ENCODE data around the gene COX4I2. TPM values are rescaled to one million over a fixed set of nuclear protein-coding genes. Genes with fewer than 3 reads are reported as not detected.

COX4I2 gene
- total and polyA plus RNA-seq, 2 donors (not counting 3 experiments of a cell fraction or from before 2014, with no cell fraction given) = not detected

GRCh38 chr20:31693402-31693801, 55.7 kb downstream of the COX4I2 start:
- Histone ChIP-seq H3K27ac (ENCODE audit: insufficient read depth, low read depth, low read length) (no peak overlapping the region), H3K9me3 (replicated peaks; ENCODE audit: control insufficient read depth, insufficient read depth, low read length) (no peaks in the 10 kb centered on the region), H2AFZ (ENCODE audit: low read depth, low read length) (no peak overlapping the region), H3K79me2 (ENCODE audit: control insufficient read depth, insufficient read depth, low read length) (peaks cover 86% of the 10 kb centered on the region), H4K20me1 (replicated peaks; ENCODE audit: control insufficient read depth, extremely low read depth, insufficient read depth, low read length) (no peaks in the 10 kb centered on the region), H3K4me1 (ENCODE audit: control insufficient read depth, extremely low read depth, insufficient read depth, low read length) (peaks cover 34% of the 10 kb centered on the region), H3K27me3 (ENCODE audit: control insufficient read depth in 2 of 2, insufficient read depth in 2 of 2, low read length in 2 of 2) (no peaks in the 10 kb centered on the region), H3K36me3 (ENCODE audit: control insufficient read depth in 2 of 2, extremely low read depth in 1 of 2, insufficient read depth in 2 of 2, low read length in 2 of 2) (peaks cover 0 to 4% of the 10 kb centered on the region in 2 experiments), H3K9me1 (replicated peaks; ENCODE audit: control insufficient read depth, extremely low read depth, insufficient read depth, low read length) (no peaks in the 10 kb centered on the region), H3K4me3 (replicated peaks in 1 of 3; ENCODE audit: insufficient read depth in 1 of 3, low read depth in 1 of 3, low read length in 3 of 3) (no peak overlapping the region), H3K9ac (replicated peaks; ENCODE audit: extremely low read depth, insufficient read depth, low read length) (no peak overlapping the region), H3K4me2 (ENCODE audit: insufficient read depth, low read length) (no peak overlapping the region)
- FAIRE-seq (no peak), DNase-seq (ENCODE audit: low read depth, low spot score) (no peak)
- ChIA-PET CTCF (interaction anchor here (0.6 to 5.2 kb wide), 5 partner anchors 9 to 31 kb away, joined by 3 to 26 read pairs (median 4); no protein-coding TSS in a partner anchor), POLR2A (no interaction called here)
- TF ChIP-seq POLR2AphosphoS5 (IDR thresholded peaks at IDR 0.05; ENCODE audit: insufficient read depth, low read depth, low read length) = no peak
- dilution Hi-C loops (cut with MboI; ENCODE audit: extremely low pct_ligation_motif_present, low sequenced_read_pairs) (no loop called here), intact Hi-C loops (cut with micrococcal nuclease) (no loop called here)
- BruUV-seq (replicated peaks) = no TSS peak

GRCh38 chr20:31693987-31694661, 56.4 kb downstream of the COX4I2 start:
- intact Hi-C loops (cut with micrococcal nuclease) (no loop called here), dilution Hi-C loops (cut with MboI; ENCODE audit: extremely low pct_ligation_motif_present, low sequenced_read_pairs) (no loop called here)
- Histone ChIP-seq H3K9me3 (replicated peaks; ENCODE audit: control insufficient read depth, insufficient read depth, low read length) (no peaks in the 10 kb centered on the region), H3K4me3 (replicated peaks in 1 of 3; ENCODE audit: insufficient read depth in 1 of 3, low read depth in 1 of 3, low read length in 3 of 3) (no peak overlapping the region), H3K27ac (ENCODE audit: insufficient read depth, low read depth, low read length) (no peak overlapping the region), H4K20me1 (replicated peaks; ENCODE audit: control insufficient read depth, extremely low read depth, insufficient read depth, low read length) (no peaks in the 10 kb centered on the region), H3K4me2 (ENCODE audit: insufficient read depth, low read length) (no peak overlapping the region), H3K9ac (replicated peaks; ENCODE audit: extremely low read depth, insufficient read depth, low read length) (no peak overlapping the region), H3K9me1 (replicated peaks; ENCODE audit: control insufficient read depth, extremely low read depth, insufficient read depth, low read length) (no peaks in the 10 kb centered on the region), H3K79me2 (ENCODE audit: control insufficient read depth, insufficient read depth, low read length) (peaks cover 86% of the 10 kb centered on the region), H2AFZ (ENCODE audit: low read depth, low read length) (no peak overlapping the region), H3K4me1 (ENCODE audit: control insufficient read depth, extremely low read depth, insufficient read depth, low read length) (peaks cover 41% of the 10 kb centered on the region), H3K36me3 (ENCODE audit: control insufficient read depth in 2 of 2, extremely low read depth in 1 of 2, insufficient read depth in 2 of 2, low read length in 2 of 2) (peaks cover 0 to 4% of the 10 kb centered on the region in 2 experiments), H3K27me3 (ENCODE audit: control insufficient read depth in 2 of 2, insufficient read depth in 2 of 2, low read length in 2 of 2) (no peaks in the 10 kb centered on the region)
- no TSS peak for BruUV-seq (replicated peaks)
- DNase-seq (ENCODE audit: low read depth, low spot score) (no peak), FAIRE-seq (no peak)
- ChIA-PET POLR2A (no interaction called here), CTCF (interaction anchor here (0.6 to 5.2 kb wide), 5 partner anchors 10 to 32 kb away, joined by 3 to 26 read pairs (median 4); no protein-coding TSS in a partner anchor)
- TF ChIP-seq FOS (IDR thresholded peaks at IDR 0.05; ENCODE audit: borderline replicate concordance, insufficient read depth, low read length) (no peak), CTCF (IDR thresholded peaks at IDR 0.05; ENCODE audit: extremely low read depth in 1 of 2, insufficient read depth in 1 of 2, low read depth in 1 of 2, low read length in 2 of 2) (no peak), JUN (IDR thresholded peaks at IDR 0.05; ENCODE audit: borderline replicate concordance, insufficient read depth, insufficient read length, low read depth) (no peak), MYC (IDR thresholded peaks at IDR 0.05; ENCODE audit: low read depth, low read length) (no peak), POLR2AphosphoS5 (IDR thresholded peaks at IDR 0.05; ENCODE audit: insufficient read depth, low read depth, low read length) (no peak), GATA2 (IDR thresholded peaks at IDR 0.05; ENCODE audit: insufficient read depth, insufficient read length, low read depth, low read length) (no peak), POLR2A (IDR thresholded peaks at IDR 0.05; ENCODE audit: low read depth, low read length) (no peak), EZH2 (IDR thresholded peaks at IDR 0.05; ENCODE audit: borderline replicate concordance, low read depth, low read length, severe bottlenecking) (no peak), MAX (IDR thresholded peaks at IDR 0.05; ENCODE audit: insufficient read depth, insufficient read length) (no peak)
